ENCODE measurements around the gene PER1. TPM values are rescaled to one million over a fixed set of nuclear protein-coding genes. Genes with fewer than 3 reads are reported as not detected.

PER1 gene
- total RNA-seq, 1 experiment from 2014 or later, result 87.6 TPM

DNA sequence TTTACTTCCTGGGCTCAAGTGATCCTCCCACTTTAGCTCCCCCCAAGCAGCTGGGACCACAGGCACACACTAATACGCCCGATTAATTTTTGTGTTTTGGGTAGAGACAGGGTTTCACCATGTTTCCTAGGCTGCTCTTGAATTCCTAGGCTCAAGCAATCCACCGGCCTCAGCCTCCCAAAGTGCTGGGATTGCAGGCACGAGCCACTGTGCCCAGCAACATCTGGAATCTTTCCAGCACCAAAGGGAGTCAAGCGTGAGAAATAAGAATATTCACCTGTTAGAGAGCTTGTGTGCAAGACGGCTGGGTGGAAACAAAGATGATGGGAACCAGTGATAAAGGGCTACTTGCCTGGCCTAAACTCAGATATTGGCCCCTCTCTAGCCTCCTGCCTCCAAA, 50.5 kb downstream of the PER1 start:
- ChIA-PET CTCF (interaction anchor here (0.7 to 1.3 kb wide), 4 partner anchors 8 to 50 kb away, joined by 3 to 4 read pairs (median 4); partner anchors contain the start of gene PER1), POLR2A (interaction anchor here (1.1 kb wide), 1 partner anchor 71 kb away, joined by 3 read pairs; no protein-coding TSS in a partner anchor), RAD21 (ENCODE audit: low non-redundant PET in 1 of 2, low total read pairs in 2 of 2, uncharacterized antibody in 2 of 2, unreplicated experiment in 2 of 2) (no interaction called here)
- Histone ChIP-seq H3K27ac (ENCODE audit: low read depth, low read length) (no peak overlapping the region), H3K4me2 (ENCODE audit: low read length) (no peak overlapping the region), H3K9me3 (ENCODE audit: control insufficient read depth in 1 of 2, insufficient read depth in 1 of 2, low read depth in 1 of 2, low read length in 2 of 2) (no peaks in the 10 kb centered on the region), H4K20me1 (ENCODE audit: insufficient read depth) (no peaks in the 10 kb centered on the region), H3K9me2 (ENCODE audit: insufficient read depth) (no peaks in the 10 kb centered on the region), H3K27me3 (ENCODE audit: insufficient read depth, low read length) (no peaks in the 10 kb centered on the region), H3K9ac (ENCODE audit: low read length) (no peak overlapping the region), H3K4me1 (ENCODE audit: control insufficient read depth in 1 of 2, insufficient read depth in 2 of 2, low read length in 2 of 2) (peaks cover 0 to 11% of the 10 kb centered on the region in 2 experiments; a peak in 3 of 4 replicates), H3K4me3 (replicated peaks in 1 of 2; ENCODE audit: low read depth in 1 of 2, low read length in 2 of 2) (no peak overlapping the region), H3K36me3 (ENCODE audit: control insufficient read depth in 1 of 2, insufficient read depth in 2 of 2, low read length in 2 of 2) (no peaks in the 10 kb centered on the region), H2AFZ (ENCODE audit: low read depth, low read length, poor library complexity, severe bottlenecking) (no peak overlapping the region), H3K79me2 (ENCODE audit: insufficient read depth, low read length) (no peaks in the 10 kb centered on the region)
- intact Hi-C loops (cut with micrococcal nuclease), result no loop called here
- no peak for TF ChIP-seq EZH2phosphoT487 (IDR thresholded peaks at IDR 0.05; ENCODE audit: borderline replicate concordance)
- ATAC-seq, result no peak
- no peak for DNase-seq (ENCODE audit: low read depth, low spot score)
- no TSS peak for BruUV-seq (replicated peaks)

- H3K4me2 ChIP-seq (ENCODE audit: low read length), result no peak overlapping the region
- no peaks in the 10 kb centered on the region for H3K36me3 ChIP-seq (ENCODE audit: control insufficient read depth in 1 of 2, insufficient read depth in 2 of 2, low read length in 2 of 2)
- H3K9ac ChIP-seq (ENCODE audit: low read length), result no peak overlapping the region
- no peaks in the 10 kb centered on the region for H4K20me1 ChIP-seq (ENCODE audit: insufficient read depth)
- no TSS peak for BruUV-seq (replicated peaks)
- DNase-seq (ENCODE audit: low read depth, low spot score) (no peak), ATAC-seq (no peak)
- intact Hi-C loops (cut with micrococcal nuclease), result no loop called here
- H3K27me3 ChIP-seq (ENCODE audit: insufficient read depth, low read length), result no peaks in the 10 kb centered on the region
- H2AFZ ChIP-seq (ENCODE audit: low read depth, low read length, poor library complexity, severe bottlenecking), result no peak overlapping the region
- no peaks in the 10 kb centered on the region for H3K79me2 ChIP-seq (ENCODE audit: insufficient read depth, low read length)
- TF ChIP-seq POLR2A (IDR thresholded peaks at IDR 0.05; ENCODE audit: borderline replicate concordance, extremely low read depth, insufficient read depth, insufficient read length), result no peak
- TF ChIP-seq SIN3A (IDR thresholded peaks at IDR 0.05; ENCODE audit: low read depth), result no peak
- TF ChIP-seq YY1 (IDR thresholded peaks at IDR 0.05; ENCODE audit: extremely low read depth, insufficient replicate concordance, low read depth, low read length), result no peak
- TF ChIP-seq, protein P1, sequence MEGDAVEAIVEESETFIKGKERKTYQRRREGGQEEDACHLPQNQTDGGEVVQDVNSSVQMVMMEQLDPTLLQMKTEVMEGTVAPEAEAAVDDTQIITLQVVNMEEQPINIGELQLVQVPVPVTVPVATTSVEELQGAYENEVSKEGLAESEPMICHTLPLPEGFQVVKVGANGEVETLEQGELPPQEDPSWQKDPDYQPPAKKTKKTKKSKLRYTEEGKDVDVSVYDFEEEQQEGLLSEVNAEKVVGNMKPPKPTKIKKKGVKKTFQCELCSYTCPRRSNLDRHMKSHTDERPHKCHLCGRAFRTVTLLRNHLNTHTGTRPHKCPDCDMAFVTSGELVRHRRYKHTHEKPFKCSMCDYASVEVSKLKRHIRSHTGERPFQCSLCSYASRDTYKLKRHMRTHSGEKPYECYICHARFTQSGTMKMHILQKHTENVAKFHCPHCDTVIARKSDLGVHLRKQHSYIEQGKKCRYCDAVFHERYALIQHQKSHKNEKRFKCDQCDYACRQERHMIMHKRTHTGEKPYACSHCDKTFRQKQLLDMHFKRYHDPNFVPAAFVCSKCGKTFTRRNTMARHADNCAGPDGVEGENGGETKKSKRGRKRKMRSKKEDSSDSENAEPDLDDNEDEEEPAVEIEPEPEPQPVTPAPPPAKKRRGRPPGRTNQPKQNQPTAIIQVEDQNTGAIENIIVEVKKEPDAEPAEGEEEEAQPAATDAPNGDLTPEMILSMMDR (IDR thresholded peaks at IDR 0.05 in 2 of 3, conservative IDR thresholded peaks at IDR 0.05 in 1 of 3; ENCODE audit: borderline replicate concordance in 1 of 3, insufficient read depth in 1 of 3, low read depth in 2 of 3, low read length in 2 of 3), result no peak
- TF ChIP-seq REST (IDR thresholded peaks at IDR 0.05; ENCODE audit: low read depth), result no peak
- no peak for TF ChIP-seq EZH2phosphoT487 (IDR thresholded peaks at IDR 0.05; ENCODE audit: borderline replicate concordance)
- no peak for TF ChIP-seq ZFX (IDR thresholded peaks at IDR 0.05)
- CTCF ChIA-PET, result interaction anchor here (1.3 to 1.4 kb wide), 3 partner anchors 10 to 41 kb away, joined by 4 to 6 read pairs (median 4); no protein-coding TSS in a partner anchor
- H3K4me3 ChIP-seq (replicated peaks in 1 of 2; ENCODE audit: low read depth in 1 of 2, low read length in 2 of 2), result no peak overlapping the region
- no peaks in the 10 kb centered on the region for H3K9me2 ChIP-seq (ENCODE audit: insufficient read depth)
- no peak overlapping the region for H3K27ac ChIP-seq (ENCODE audit: low read depth, low read length)
- peaks cover 0 to 11% of the 10 kb centered on the region in 2 experiments; a peak in 2 of 4 replicates for H3K4me1 ChIP-seq (ENCODE audit: control insufficient read depth in 1 of 2, insufficient read depth in 2 of 2, low read length in 2 of 2)
- H3K9me3 ChIP-seq (ENCODE audit: control insufficient read depth in 1 of 2, insufficient read depth in 1 of 2, low read depth in 1 of 2, low read length in 2 of 2), result no peaks in the 10 kb centered on the region
- RAD21 ChIA-PET (ENCODE audit: low non-redundant PET in 1 of 2, low total read pairs in 2 of 2, uncharacterized antibody in 2 of 2, unreplicated experiment in 2 of 2), result no interaction called here
- POLR2A ChIA-PET, result no interaction called here
Measured at GRCh38 chr17:8100763-8101162, 51.4 kb downstream of the PER1 start.
